Measurements from ENCODE around the gene NVL.

- TF ChIP-seq, protein P1, sequence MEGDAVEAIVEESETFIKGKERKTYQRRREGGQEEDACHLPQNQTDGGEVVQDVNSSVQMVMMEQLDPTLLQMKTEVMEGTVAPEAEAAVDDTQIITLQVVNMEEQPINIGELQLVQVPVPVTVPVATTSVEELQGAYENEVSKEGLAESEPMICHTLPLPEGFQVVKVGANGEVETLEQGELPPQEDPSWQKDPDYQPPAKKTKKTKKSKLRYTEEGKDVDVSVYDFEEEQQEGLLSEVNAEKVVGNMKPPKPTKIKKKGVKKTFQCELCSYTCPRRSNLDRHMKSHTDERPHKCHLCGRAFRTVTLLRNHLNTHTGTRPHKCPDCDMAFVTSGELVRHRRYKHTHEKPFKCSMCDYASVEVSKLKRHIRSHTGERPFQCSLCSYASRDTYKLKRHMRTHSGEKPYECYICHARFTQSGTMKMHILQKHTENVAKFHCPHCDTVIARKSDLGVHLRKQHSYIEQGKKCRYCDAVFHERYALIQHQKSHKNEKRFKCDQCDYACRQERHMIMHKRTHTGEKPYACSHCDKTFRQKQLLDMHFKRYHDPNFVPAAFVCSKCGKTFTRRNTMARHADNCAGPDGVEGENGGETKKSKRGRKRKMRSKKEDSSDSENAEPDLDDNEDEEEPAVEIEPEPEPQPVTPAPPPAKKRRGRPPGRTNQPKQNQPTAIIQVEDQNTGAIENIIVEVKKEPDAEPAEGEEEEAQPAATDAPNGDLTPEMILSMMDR (IDR thresholded peaks at IDR 0.05), result peak; percentile 90
- no peak for TF ChIP-seq ZFX (IDR thresholded peaks at IDR 0.05; ENCODE audit: borderline replicate concordance)
Observed at GRCh38 chr1:224333309-224333926, 3.4 kb upstream of the NVL start.
